IMR-90 (cell line): Measurements from ENCODE around the gene MAPKAP1.

Experiments used
- BHLHE40 ChIP-seq: fragments of 150-350 bp; IDR thresholded peaks from 2 replicates; pipeline ENCODE4 v1.6.1; 2016; ENCODE audit warnings: mild to moderate bottlenecking, low read depth, low read length
- CEBPB ChIP-seq: IDR thresholded peaks from 2 replicates; pipeline ENCODE4 v1.6.1; 2012; ENCODE audit warnings: low read depth, low read length, improper control_type of control experiment
- CHD1 ChIP-seq: IDR thresholded peaks from 2 replicates; pipeline ENCODE4 v1.6.1; 2012; ENCODE audit warnings: low read depth, low read length, improper control_type of control experiment
- CTCF ChIP-seq: conservative IDR thresholded peaks from 2 replicates; pipeline ENCODE4 v1.5.1; 2012; ENCODE audit warnings: mild to moderate bottlenecking, low read depth, low read length, improper control_type of control experiment
- FOS ChIP-seq: fragments of 150-350 bp; IDR thresholded peaks from 2 replicates; pipeline ENCODE4 v1.6.1; 2016; ENCODE audit warnings: low read depth, low read length
- MXI1 ChIP-seq: IDR thresholded peaks from 2 replicates; pipeline ENCODE4 v1.6.1; 2012; ENCODE audit warnings: low read depth, mild to moderate bottlenecking, low read length, moderate library complexity, borderline replicate concordance
- POLR2A ChIP-seq: IDR thresholded peaks from 2 replicates; pipeline ENCODE4 v1.6.1; 2012; ENCODE audit warnings: mild to moderate bottlenecking, low read depth, low read length
- RFX5 ChIP-seq: IDR thresholded peaks from 2 replicates; pipeline ENCODE4 v1.8.0; 2012; ENCODE audit warnings: low read depth, mild to moderate bottlenecking, low read length, moderate library complexity
- SMC3 ChIP-seq: fragments of 150-350 bp; IDR thresholded peaks from 2 replicates; pipeline ENCODE4 v1.6.1; 2016; ENCODE audit warnings: low read depth, mild to moderate bottlenecking, antibody characterized with exemption, low read length, moderate library complexity
- USF2 ChIP-seq: fragments of 150-350 bp; IDR thresholded peaks from 2 replicates; pipeline ENCODE4 v1.6.1; 2017; ENCODE audit warnings: mild to moderate bottlenecking, antibody characterized with exemption, low read length, low read depth

GRCh38 chr9:125545845-125546244 is 161.2 kb downstream of the MAPKAP1 start:
- TF ChIP-seq CTCF (no peak), POLR2A (no peak), RFX5 (no peak), CHD1 (no peak), CEBPB (no peak), BHLHE40 (no peak), USF2 (no peak), SMC3 (no peak), FOS (no peak), MXI1 (no peak)
